Parathyroid adenoma (tissue), 2 donors: ENCODE measurements around the gene RSU1.

ENCODE experiments used
- H2AFZ ChIP-seq: fragments of 300-600 bp; sonication (generic); one replicate; pipeline ENCODE4 v1.7.0; 2017; ENCODE audit warnings: antibody characterized with exemption, mild to moderate bottlenecking
- H3K27ac ChIP-seq: fragments of 300-600 bp; sonication (generic); one replicate; pipeline ENCODE4 v1.7.0; 2017
- H3K27me3 ChIP-seq: fragments of 300-600 bp; sonication (generic); one replicate; pipeline ENCODE4 v1.7.0; 2017; ENCODE audit warnings: low read length; ENCODE audit not compliant: control insufficient read depth, insufficient read depth
- H3K36me3 ChIP-seq: fragments of 300-600 bp; sonication (generic); one replicate; pipeline ENCODE4 v1.7.0; 2017; ENCODE audit warnings: low read length; ENCODE audit not compliant: control insufficient read depth, insufficient read depth
- H3K4me1 ChIP-seq: fragments of 300-600 bp; sonication (generic); one replicate; pipeline ENCODE4 v1.7.0; 2017; ENCODE audit warnings: control low read depth
- H3K4me2 ChIP-seq: fragments of 300-600 bp; sonication (generic); one replicate; pipeline ENCODE4 v1.7.0; 2017; ENCODE audit warnings: low read length
- H3K4me3 ChIP-seq: fragments of 300-600 bp; sonication (generic); one replicate; pipeline ENCODE4 v1.7.0; 2017; ENCODE audit warnings: low read depth, low read length
- H3K79me2 ChIP-seq: fragments of 300-600 bp; sonication (generic); one replicate; pipeline ENCODE4 v1.7.0; 2017; ENCODE audit warnings: control low read depth
- H3K9ac ChIP-seq: fragments of 300-600 bp; sonication (generic); one replicate; pipeline ENCODE4 v1.7.0; 2017; ENCODE audit warnings: mild to moderate bottlenecking
- H3K9me3 ChIP-seq: fragments of 300-600 bp; sonication (generic); one replicate; pipeline ENCODE4 v1.7.0; 2017; ENCODE audit warnings: low read length; ENCODE audit not compliant: control insufficient read depth
- CTCF ChIP-seq: fragments of 300-600 bp; sonication (generic); IDR thresholded peaks from one replicate; pipeline ENCODE4 v1.7.0; 2017; ENCODE audit warnings: antibody characterized with exemption, mild to moderate bottlenecking
- donor health status: primary hyperparathyroidism.

The RSU1 gene

GRCh38 chr10:16566202-16566805 is 250.9 kb downstream of the RSU1 start:
- no peak overlapping the region for H3K9ac ChIP-seq
- no peaks in the 10 kb centered on the region for H3K27me3 ChIP-seq
- no peak for TF ChIP-seq CTCF
- no peaks in the 10 kb centered on the region for H3K4me1 ChIP-seq
- no peak overlapping the region for H3K27ac ChIP-seq
- peak overlapping the region; percentile 34 for H3K4me2 ChIP-seq
- H2AFZ ChIP-seq = peak overlapping the region; percentile 69
- no peak overlapping the region for H3K4me3 ChIP-seq
- no peaks in the 10 kb centered on the region for H3K36me3 ChIP-seq
- H3K79me2 ChIP-seq = no peaks in the 10 kb centered on the region
- no peaks in the 10 kb centered on the region for H3K9me3 ChIP-seq

DNA sequence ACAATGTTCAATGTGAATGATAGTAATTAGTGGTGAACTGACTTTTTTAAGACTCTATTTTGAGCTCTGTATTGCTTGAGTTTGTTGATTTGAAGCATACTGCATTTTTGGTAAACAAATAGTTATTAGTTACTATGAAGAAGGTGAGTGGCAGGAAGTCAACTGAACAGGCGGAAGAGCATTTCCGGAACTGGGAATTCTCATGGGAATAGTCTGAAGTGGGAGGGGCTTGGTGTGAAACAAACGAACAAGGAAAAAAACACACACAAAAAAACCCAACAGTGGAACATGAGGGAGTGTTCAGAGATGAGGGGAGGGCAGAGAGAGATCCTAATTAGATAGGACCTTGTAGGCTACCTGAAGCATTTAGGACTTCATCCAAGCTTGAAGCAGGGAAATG is 251.6 kb downstream of the RSU1 start:
- Histone ChIP-seq H3K4me3 (no peak overlapping the region), H3K4me1 (no peaks in the 10 kb centered on the region), H3K4me2 (peak overlapping the region; percentile 34), H3K79me2 (no peaks in the 10 kb centered on the region), H2AFZ (peak overlapping the region; percentile 69), H3K9ac (no peak overlapping the region), H3K27me3 (no peaks in the 10 kb centered on the region), H3K9me3 (no peaks in the 10 kb centered on the region), H3K27ac (no peak overlapping the region), H3K36me3 (no peaks in the 10 kb centered on the region)
- TF ChIP-seq CTCF = no peak

- Histone ChIP-seq H3K4me3 (no peak overlapping the region), H3K27ac (no peak overlapping the region), H3K27me3 (no peaks in the 10 kb centered on the region), H3K79me2 (no peaks in the 10 kb centered on the region), H3K9me3 (no peaks in the 10 kb centered on the region), H3K4me1 (no peaks in the 10 kb centered on the region), H3K9ac (no peak overlapping the region), H3K36me3 (no peaks in the 10 kb centered on the region), H2AFZ (no peak overlapping the region), H3K4me2 (no peak overlapping the region)
- no peak for TF ChIP-seq CTCF
Measured at GRCh38 chr10:16562891-16563290, 254.3 kb downstream of the RSU1 start.

GRCh38 chr10:16559236-16559773 is 257.9 kb downstream of the RSU1 start:
- H2AFZ ChIP-seq = no peak overlapping the region
- no peaks in the 10 kb centered on the region for H3K36me3 ChIP-seq
- H3K27me3 ChIP-seq = no peaks in the 10 kb centered on the region
- H3K4me1 ChIP-seq = no peaks in the 10 kb centered on the region
- no peak overlapping the region for H3K4me3 ChIP-seq
- no peak overlapping the region for H3K4me2 ChIP-seq
- H3K27ac ChIP-seq = no peak overlapping the region
- no peak overlapping the region for H3K9ac ChIP-seq
- H3K9me3 ChIP-seq = no peaks in the 10 kb centered on the region
- no peak for TF ChIP-seq CTCF
- H3K79me2 ChIP-seq = no peaks in the 10 kb centered on the region

GRCh38 chr10:16547973-16548372 is 269.3 kb downstream of the RSU1 start:
- H3K9ac ChIP-seq = no peak overlapping the region
- no peak overlapping the region for H3K4me2 ChIP-seq
- H3K27me3 ChIP-seq = no peaks in the 10 kb centered on the region
- H3K36me3 ChIP-seq = no peaks in the 10 kb centered on the region
- no peak overlapping the region for H3K27ac ChIP-seq
- no peaks in the 10 kb centered on the region for H3K4me1 ChIP-seq
- H2AFZ ChIP-seq = no peak overlapping the region
- H3K9me3 ChIP-seq = no peaks in the 10 kb centered on the region
- H3K4me3 ChIP-seq = no peak overlapping the region
- no peak for TF ChIP-seq CTCF
- H3K79me2 ChIP-seq = no peaks in the 10 kb centered on the region
